HTERT RPE-1 (cell line): ENCODE measurements around the gene TOMM40L.

Experiments used
- in situ Hi-C: fragments of 300-500 bp; cut with MboI; formaldehyde crosslinking; loops from 4 replicates; pipeline ENCODE4 v1.14.3; 2020; ENCODE audit warnings: low sequenced_read_pairs

TOMM40L gene

GRCh38 chr1:161196521-161197451 is 29.1 kb upstream of the TOMM40L start:
- in situ Hi-C loops = no loop called here

GRCh38 chr1:161197560-161198193 is 28.2 kb upstream of the TOMM40L start:
- in situ Hi-C loops = no loop called here

- in situ Hi-C loops = no loop called here
Observed at GRCh38 chr1:161198194-161198896, 27.5 kb upstream of the TOMM40L start.

- in situ Hi-C loops = no loop called here
Observed at GRCh38 chr1:161198897-161199431, 26.9 kb upstream of the TOMM40L start, which contains the start of gene ADAMTS4. Gene ADAMTS4, minus strand, starts transcription at chr1:161199054. Its CDS starts 427 bp downstream, at chr1:161198627.

- in situ Hi-C loops = no loop called here
Observed at GRCh38 chr1:161199506-161200139, 26.2 kb upstream of the TOMM40L start.

- in situ Hi-C loops = no loop called here
Observed at GRCh38 chr1:161200421-161200991, 25.4 kb upstream of the TOMM40L start.

- in situ Hi-C loops = no loop called here
Observed at GRCh38 chr1:161200992-161201835, 24.6 kb upstream of the TOMM40L start.

- in situ Hi-C loops = no loop called here
Observed at GRCh38 chr1:161201836-161202712, 23.8 kb upstream of the TOMM40L start, which contains the start of gene NDUFS2. Gene NDUFS2, plus strand, starts transcription at chr1:161202367. Its CDS starts 19 bp downstream, at chr1:161202386.

GRCh38 chr1:161206411-161207140 is 19.3 kb upstream of the TOMM40L start:
- in situ Hi-C loops = no loop called here

- in situ Hi-C loops = no loop called here
Observed at GRCh38 chr1:161207173-161207572, 18.7 kb upstream of the TOMM40L start.

GRCh38 chr1:161209790-161210409 is 16.0 kb upstream of the TOMM40L start:
- in situ Hi-C loops = no loop called here

- in situ Hi-C loops = no loop called here
Observed at GRCh38 chr1:161214369-161214768, 11.5 kb upstream of the TOMM40L start.

GRCh38 chr1:161215076-161215475 is 10.8 kb upstream of the TOMM40L start, which contains the start of gene FCER1G:
Gene FCER1G, plus strand, starts transcription at chr1:161215295. Its CDS starts 27 bp downstream, at chr1:161215322.
- in situ Hi-C loops = no loop called here

GRCh38 chr1:161216945-161217712 is 8.7 kb upstream of the TOMM40L start:
- in situ Hi-C loops = no loop called here

- in situ Hi-C loops = no loop called here
Observed at GRCh38 chr1:161217831-161218230, 8.0 kb upstream of the TOMM40L start.
